CD4-positive, alpha-beta T cell (primary cell): ENCODE results near the gene TMC4. TPM values are rescaled to one million over a fixed set of nuclear protein-coding genes. Genes with fewer than 3 reads are reported as not detected.
"Not testable (repeated sequence)": the region's sequence is repeated elsewhere in the genome, so short reads cannot be mapped to it uniquely, and the experiment has no call there.

Experiments used
- ATAC-seq: fragments of 200-7000 bp; cut with Tn5 transposase; one replicate; pipeline ENCODE4 v1.10.0; 2022; ENCODE audit warnings: mild to moderate bottlenecking; ENCODE audit not compliant: poor library complexity
- CTCF ChIA-PET: fragments of 350-600 bp; sonication (Branson Sonifier 250); formaldehyde crosslinking; loops from one replicate; lab custom pipeline; 2021; ENCODE audit warnings: antibody characterized with exemption, inconsistent platforms; lab: Charles Lee
- POLR2A ChIA-PET: fragments of 350-600 bp; sonication (Branson Sonifier 250); formaldehyde crosslinking; loops from one replicate; lab custom pipeline; 2021; ENCODE audit warnings: antibody characterized with exemption, inconsistent platforms; lab: Charles Lee
- DNase-seq, 14 experiments: peaks; one replicate each; pipeline ENCODE4 v3.0.0-alpha.2; 2013 to 2020; ENCODE audit warnings: mixed read lengths in 2 of 14
- H3K27ac ChIP-seq, 2 donors: one replicate each; pipeline versions ENCODE4 v1.5.1 to v1.7.0; 2013; ENCODE audit warnings: low read length in 2 of 2, low read depth in 1 of 2, mild to moderate bottlenecking in 1 of 2
- H3K27me3 ChIP-seq, 2 experiments: 1 replicate in 1 of 2; 2 replicates in 1 of 2; pipeline versions ENCODE4 v1.6.1 to v1.7.0; 2013; ENCODE audit warnings: low read length in 2 of 2, control low read depth in 1 of 2, mild to moderate bottlenecking in 1 of 2, moderate library complexity in 1 of 2; ENCODE audit not compliant: insufficient read depth in 2 of 2, control insufficient read depth in 1 of 2
- H3K36me3 ChIP-seq: one replicate; pipeline ENCODE4 v1.6.1; 2013; ENCODE audit warnings: low read length, control low read depth; ENCODE audit not compliant: insufficient read depth
- H3K4me1 ChIP-seq: one replicate; pipeline ENCODE4 v1.6.1; 2013; ENCODE audit warnings: low read length, control low read depth; ENCODE audit not compliant: insufficient read depth
- H3K4me3 ChIP-seq: one replicate; pipeline ENCODE4 v1.5.1; 2013; ENCODE audit warnings: mild to moderate bottlenecking, low read length, moderate library complexity
- H3K9me3 ChIP-seq, 2 experiments: 1 replicate in 1 of 2; 2 replicates in 1 of 2; pipeline versions ENCODE4 v1.6.1 to v1.7.0; 2013; ENCODE audit warnings: low read length in 2 of 2, mild to moderate bottlenecking in 2 of 2, control low read depth in 1 of 2, moderate library complexity in 1 of 2; ENCODE audit not compliant: control insufficient read depth in 1 of 2, insufficient read depth in 1 of 2
- H3K27ac Mint-ChIP-seq: one replicate; pipeline ENCODE4 v1.8.0; 2020; ENCODE audit warnings: mixed read lengths
- H3K27me3 Mint-ChIP-seq: one replicate; pipeline ENCODE4 v1.8.0; 2021; ENCODE audit warnings: mixed read lengths
- H3K36me3 Mint-ChIP-seq: one replicate; pipeline ENCODE4 v1.8.0; 2021; ENCODE audit warnings: low read depth, mixed read lengths
- H3K4me1 Mint-ChIP-seq: one replicate; pipeline ENCODE4 v1.8.0; 2021; ENCODE audit warnings: low read depth, mixed read lengths
- H3K4me3 Mint-ChIP-seq: one replicate; pipeline ENCODE4 v1.8.0; 2020; ENCODE audit warnings: mild to moderate bottlenecking, mixed read lengths
- H3K9me3 Mint-ChIP-seq: one replicate; pipeline ENCODE4 v1.8.0; 2020; ENCODE audit warnings: mixed read lengths
- CTCF ChIP-seq: fragments of 200-600 bp; IDR thresholded peaks from one replicate; pipeline ENCODE4 v1.8.0; 2022; ENCODE audit warnings: antibody characterized with exemption, mild to moderate bottlenecking
- intact Hi-C, 2 experiments: fragments of 100-400 bp; cut with DNase I in 1 of 2; cut with micrococcal nuclease in 1 of 2; formaldehyde crosslinking; loops; one replicate each; pipeline versions ENCODE4 v1.15.1 to v1.9.0; 2023 to 2025; cut with DNase I, micrococcal nuclease
- total RNA-seq, 174 experiments: library from RNA in 2 of 174; stranded (reverse) in 2 of 174; gene quantifications; one replicate each; pipeline ENCODE4 v1.2.3 and lab custom pipeline; 2021 to 2026

TMC4 gene
- total RNA-seq, 2 experiments from 2014 or later: 0.84 to 1.5 TPM

DNA sequence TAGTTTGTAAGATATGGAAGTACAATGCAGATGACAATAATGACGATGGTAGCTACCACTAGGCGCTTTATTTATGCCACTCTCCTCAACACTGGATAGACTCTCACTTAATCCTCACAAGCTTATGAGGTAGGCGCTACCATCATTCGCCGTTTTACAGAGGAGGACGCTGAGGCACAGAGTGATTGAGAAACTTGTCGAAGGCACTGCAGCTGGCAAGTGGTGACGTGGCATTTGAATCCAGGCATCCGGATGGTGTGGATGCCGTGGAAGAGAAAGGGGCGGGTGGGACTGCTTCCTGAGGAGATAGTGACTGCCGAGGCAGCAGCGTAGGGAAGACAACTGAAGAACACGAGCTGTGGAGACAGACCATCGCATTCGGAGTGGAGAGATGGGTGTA lies 26.4 kb upstream of the TMC4 start:
- intact Hi-C loops: loop anchor here in 1 of 2 experiments (10.0 kb wide), 2 partner anchors 335 to 1455 kb away; partner anchors contain the start of genes MYADM and U2AF2
- TF ChIP-seq CTCF: no peak
- H3K9me3 Mint-ChIP-seq: no peaks in the 10 kb centered on the region
- POLR2A ChIA-PET: interaction anchor here (0.9 to 4.9 kb wide), 4 partner anchors 9 to 62 kb away, joined by 5 to 148 read pairs (median 14); partner anchors contain the start of genes CNOT3, LENG1, MBOAT7 and TSEN34
- H3K27me3 ChIP-seq: no peaks in the 10 kb centered on the region
- no peak overlapping the region for H3K27ac ChIP-seq
- peaks cover 33% of the 10 kb centered on the region for H3K36me3 ChIP-seq
- H3K27me3 Mint-ChIP-seq: no peaks in the 10 kb centered on the region
- DNase-seq (no peak), ATAC-seq (no peak)
- H3K36me3 Mint-ChIP-seq: peaks cover 50% of the 10 kb centered on the region
- peaks cover 39% of the 10 kb centered on the region for H3K4me1 Mint-ChIP-seq
- no peak overlapping the region for H3K4me3 ChIP-seq
- H3K4me1 ChIP-seq: peaks cover 46% of the 10 kb centered on the region
- H3K27ac Mint-ChIP-seq: peak overlapping the region; percentile 78
- peak overlapping the region; percentile 84 for H3K4me3 Mint-ChIP-seq
- CTCF ChIA-PET: interaction anchor here (0.7 to 3.8 kb wide), 3 partner anchors 9 to 31 kb away, joined by 3 to 19 read pairs (median 4); partner anchors contain the start of genes MBOAT7 and TSEN34
- no peaks in the 10 kb centered on the region for H3K9me3 ChIP-seq

DNA sequence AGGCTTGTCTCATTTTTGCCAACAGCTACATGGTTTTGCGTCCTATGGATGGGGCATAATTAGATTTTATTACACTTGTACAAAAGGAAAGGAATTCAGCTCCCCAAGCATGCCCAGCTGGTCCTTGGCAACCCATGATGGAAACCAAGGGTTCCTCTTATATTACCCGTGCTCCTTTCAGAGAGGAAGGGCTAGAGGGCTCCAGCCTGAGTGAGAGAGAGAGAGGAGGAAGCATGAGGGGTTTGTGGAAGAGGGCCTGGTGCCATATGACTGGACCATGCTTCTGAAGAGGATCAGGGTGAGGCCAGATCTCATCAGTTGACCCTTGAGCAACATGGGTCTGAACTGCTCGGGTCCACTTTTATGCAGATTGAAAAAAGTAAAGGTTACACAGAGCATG lies 24.2 kb upstream of the TMC4 start:
- Histone ChIP-seq H3K36me3 (peaks cover 15% of the 10 kb centered on the region), H3K4me1 (peaks cover 29% of the 10 kb centered on the region), H3K4me3 (no peak overlapping the region), H3K27ac (no peak overlapping the region), H3K27me3 (no peaks in the 10 kb centered on the region), H3K9me3 (no peaks in the 10 kb centered on the region)
- intact Hi-C loops: loop anchor here in 1 of 2 experiments (10.0 kb wide), 2 partner anchors 332 to 1458 kb away; partner anchors contain the start of genes MYADM and U2AF2
- H3K4me1 Mint-ChIP-seq: peaks cover 22% of the 10 kb centered on the region
- H3K27me3 Mint-ChIP-seq: no peaks in the 10 kb centered on the region
- DNase-seq: no peak
- peak overlapping the region; percentile 34 for H3K4me3 Mint-ChIP-seq
- ChIA-PET CTCF (no interaction called here), POLR2A (no interaction called here)
- H3K36me3 Mint-ChIP-seq: peaks cover 37% of the 10 kb centered on the region
- H3K27ac Mint-ChIP-seq: no peak overlapping the region
- ATAC-seq: no peak
- no peak for TF ChIP-seq CTCF
- no peaks in the 10 kb centered on the region for H3K9me3 Mint-ChIP-seq

- Histone ChIP-seq H3K36me3 (peaks cover 10% of the 10 kb centered on the region), H3K4me3 (no peak overlapping the region), H3K4me1 (peaks cover 29% of the 10 kb centered on the region), H3K27me3 (no peaks in the 10 kb centered on the region), H3K9me3 (no peaks in the 10 kb centered on the region), H3K27ac (no peak overlapping the region)
- H3K36me3 Mint-ChIP-seq: peaks cover 31% of the 10 kb centered on the region
- no peak overlapping the region for H3K27ac Mint-ChIP-seq
- H3K27me3 Mint-ChIP-seq: no peaks in the 10 kb centered on the region
- H3K9me3 Mint-ChIP-seq: no peaks in the 10 kb centered on the region
- no peak for TF ChIP-seq CTCF
- peaks cover 21% of the 10 kb centered on the region for H3K4me1 Mint-ChIP-seq
- ATAC-seq (no peak), DNase-seq (no peak)
- H3K4me3 Mint-ChIP-seq: peak overlapping the region; percentile 27
- POLR2A ChIA-PET: no interaction called here
- CTCF ChIA-PET: no interaction called here
- intact Hi-C loops: loop anchor here in 1 of 2 experiments (10.0 kb wide), 2 partner anchors 332 to 1458 kb away; partner anchors contain the start of genes MYADM and U2AF2
Observed at GRCh38 chr19:54196536-54196935, 23.6 kb upstream of the TMC4 start.

DNA sequence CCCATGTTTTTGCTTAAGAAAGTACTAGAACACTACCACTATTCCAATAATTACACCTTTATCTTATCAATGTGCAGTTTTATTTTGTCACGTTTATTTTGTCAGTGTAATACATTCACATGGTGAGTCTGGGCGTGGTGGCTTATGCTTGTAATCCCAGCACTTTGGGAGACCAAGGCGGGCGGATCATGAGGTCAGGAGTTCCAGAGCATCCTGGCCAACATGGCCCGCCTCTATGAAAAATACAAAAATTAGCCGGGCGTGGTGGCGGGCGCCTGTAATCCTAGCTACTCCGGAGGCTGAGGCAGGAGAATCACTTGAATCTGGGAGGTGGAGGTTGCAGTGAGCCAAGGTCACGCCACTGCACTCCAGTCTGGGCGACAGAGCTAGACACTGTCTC lies 21.5 kb upstream of the TMC4 start:
- CTCF ChIA-PET, H3K4me3 ChIP-seq, H3K9me3 ChIP-seq, H3K27ac ChIP-seq, H3K27ac Mint-ChIP-seq, ATAC-seq, H3K4me3 Mint-ChIP-seq, H3K27me3 Mint-ChIP-seq, DNase-seq, H3K27me3 ChIP-seq, POLR2A ChIA-PET, H3K9me3 Mint-ChIP-seq, H3K36me3 ChIP-seq: not testable (repeated sequence)
- intact Hi-C loops: loop anchor here (5.0 to 10.0 kb wide), 3 partner anchors 330 to 1460 kb away; partner anchors contain the start of genes MYADM (in 1 of the 2), U2AF2 (in 1 of the 2) and ZNF331 (in 1 of the 2)
- Mint-ChIP-seq H3K36me3 (peaks cover 38% of the 10 kb centered on the region), H3K4me1 (peaks cover 19% of the 10 kb centered on the region)
- peaks cover 19% of the 10 kb centered on the region for H3K4me1 ChIP-seq
